ENCODE data around the gene SERTAD2. TPM values are rescaled to one million over a fixed set of nuclear protein-coding genes. Genes with fewer than 3 reads are reported as not detected.

The SERTAD2 gene
- total RNA-seq, 1 donor from 2014 or later = 41.5 TPM

DNA sequence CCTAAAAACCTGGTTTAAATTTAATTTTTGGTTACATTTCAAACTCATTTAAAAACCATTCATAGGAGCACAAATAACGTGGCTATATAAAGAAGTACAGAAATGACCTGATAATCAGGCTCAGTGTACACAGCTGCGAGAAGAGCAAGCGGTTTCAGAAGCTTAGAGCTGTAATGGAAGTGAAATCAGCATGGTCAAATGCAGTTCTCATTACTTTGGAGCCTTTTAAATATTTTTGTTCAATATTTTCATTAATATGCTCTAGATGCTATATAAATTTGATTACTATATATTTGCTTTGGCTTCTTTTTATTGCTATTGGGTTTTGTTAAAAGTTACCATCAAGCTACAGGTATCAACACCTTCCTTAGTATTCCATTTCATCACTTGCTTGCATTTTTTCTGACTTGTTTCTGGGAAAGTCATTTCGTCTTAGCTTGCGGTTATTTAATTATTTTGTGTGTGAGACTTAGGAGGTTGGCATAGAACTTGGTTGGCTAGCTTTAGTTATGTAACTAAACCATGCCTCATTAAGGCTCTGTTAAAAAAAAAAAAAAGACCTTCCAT lies 70.9 kb downstream of the SERTAD2 start:
- H3K9me3 Mint-ChIP-seq = no peaks in the 10 kb centered on the region
- H3K36me3 Mint-ChIP-seq = peaks cover 1% of the 10 kb centered on the region
- no peak overlapping the region for H3K27ac Mint-ChIP-seq
- DNase-seq (ENCODE audit: low spot score in 2 of 2, unreplicated experiment in 2 of 2) = no peak
- H3K4me1 Mint-ChIP-seq = peaks cover 2% of the 10 kb centered on the region
- no peak overlapping the region for H3K4me3 Mint-ChIP-seq
- H3K27me3 Mint-ChIP-seq (ENCODE audit: low read depth) = no peaks in the 10 kb centered on the region
- TF ChIP-seq, protein P1, sequence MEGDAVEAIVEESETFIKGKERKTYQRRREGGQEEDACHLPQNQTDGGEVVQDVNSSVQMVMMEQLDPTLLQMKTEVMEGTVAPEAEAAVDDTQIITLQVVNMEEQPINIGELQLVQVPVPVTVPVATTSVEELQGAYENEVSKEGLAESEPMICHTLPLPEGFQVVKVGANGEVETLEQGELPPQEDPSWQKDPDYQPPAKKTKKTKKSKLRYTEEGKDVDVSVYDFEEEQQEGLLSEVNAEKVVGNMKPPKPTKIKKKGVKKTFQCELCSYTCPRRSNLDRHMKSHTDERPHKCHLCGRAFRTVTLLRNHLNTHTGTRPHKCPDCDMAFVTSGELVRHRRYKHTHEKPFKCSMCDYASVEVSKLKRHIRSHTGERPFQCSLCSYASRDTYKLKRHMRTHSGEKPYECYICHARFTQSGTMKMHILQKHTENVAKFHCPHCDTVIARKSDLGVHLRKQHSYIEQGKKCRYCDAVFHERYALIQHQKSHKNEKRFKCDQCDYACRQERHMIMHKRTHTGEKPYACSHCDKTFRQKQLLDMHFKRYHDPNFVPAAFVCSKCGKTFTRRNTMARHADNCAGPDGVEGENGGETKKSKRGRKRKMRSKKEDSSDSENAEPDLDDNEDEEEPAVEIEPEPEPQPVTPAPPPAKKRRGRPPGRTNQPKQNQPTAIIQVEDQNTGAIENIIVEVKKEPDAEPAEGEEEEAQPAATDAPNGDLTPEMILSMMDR (IDR thresholded peaks at IDR 0.05; ENCODE audit: unreplicated experiment) = no peak

DNA sequence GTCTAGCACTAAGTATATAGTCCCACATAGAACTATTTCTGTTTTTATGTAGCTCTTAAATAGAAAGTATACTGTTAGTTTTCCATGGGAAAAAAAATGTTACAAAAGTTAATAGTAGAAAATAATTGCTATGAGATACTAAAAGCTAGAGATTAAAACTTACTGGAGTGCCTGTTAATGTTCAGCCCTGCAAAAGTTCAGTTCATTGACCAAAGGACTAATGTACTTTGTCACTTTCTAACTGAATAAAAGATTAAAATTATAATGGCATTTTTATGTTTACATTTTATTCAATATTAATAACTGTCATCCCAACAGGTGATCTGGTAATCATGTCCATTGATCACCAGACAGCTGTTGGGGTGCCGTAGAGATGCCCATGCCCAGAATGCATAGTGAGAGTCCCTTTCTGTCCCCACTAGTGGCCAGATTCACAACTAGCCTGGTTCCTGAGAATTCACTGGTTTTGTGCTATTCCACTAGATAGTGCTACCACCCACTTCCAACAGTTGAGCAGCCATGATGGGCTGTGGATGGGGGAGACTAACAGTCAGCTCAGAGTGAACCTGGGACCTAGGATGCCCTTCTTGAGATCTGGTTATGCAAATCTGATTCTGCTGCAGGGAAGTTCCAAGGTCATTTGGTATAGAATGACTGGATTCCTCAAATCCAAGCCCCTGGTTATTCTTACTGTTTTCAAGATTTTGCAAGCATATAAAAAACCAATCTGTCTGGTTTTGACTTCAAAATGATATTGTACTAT lies 71.8 kb downstream of the SERTAD2 start:
- TF ChIP-seq, protein P1 (IDR thresholded peaks at IDR 0.05; ENCODE audit: unreplicated experiment) = no peak

More for the DNA sequence above, 71.8 kb downstream of the SERTAD2 start:
- H3K4me1 Mint-ChIP-seq = no peaks in the 10 kb centered on the region
- H3K9me3 Mint-ChIP-seq = no peaks in the 10 kb centered on the region
- H3K4me3 Mint-ChIP-seq = no peak overlapping the region
- no peak for DNase-seq (ENCODE audit: low spot score in 2 of 2, unreplicated experiment in 2 of 2)
- no peaks in the 10 kb centered on the region for H3K27me3 Mint-ChIP-seq (ENCODE audit: low read depth)
- no peak overlapping the region for H3K27ac Mint-ChIP-seq
- peaks cover 7% of the 10 kb centered on the region for H3K36me3 Mint-ChIP-seq

Other genes with a start within 250 kb of the SERTAD2 start
- 15.4 to 20.0 TPM (median 15.6 TPM) in 3 replicates for gene LGALSL, start 199.8 kb downstream of the SERTAD2 start, total RNA-seq
- gene AFTPH, start 129.6 kb downstream of the SERTAD2 start, total RNA-seq = 21.7 to 22.9 TPM (median 22.2 TPM) in 3 replicates